Glutamatergic neuron (in vitro differentiated cells): ENCODE measurements around the gene RMDN2. TPM values are rescaled to one million over a fixed set of nuclear protein-coding genes. Genes with fewer than 3 reads are reported as not detected.

Source experiments
- DNase-seq: peaks from one replicate; pipeline ENCODE4 v3.0.0; 2022
- H3K27ac Mint-ChIP-seq: one replicate; pipeline ENCODE4 v1.8.0; 2020; ENCODE audit warnings: mild to moderate bottlenecking, mixed read lengths, inconsistent platforms; ENCODE audit not compliant: unreplicated experiment
- H3K27me3 Mint-ChIP-seq: one replicate; pipeline ENCODE4 v1.8.0; 2020; ENCODE audit warnings: mild to moderate bottlenecking, moderate library complexity, mixed read lengths, inconsistent platforms; ENCODE audit not compliant: unreplicated experiment
- H3K36me3 Mint-ChIP-seq: one replicate; pipeline ENCODE4 v1.8.0; 2020; ENCODE audit warnings: mild to moderate bottlenecking, mixed read lengths, inconsistent platforms; ENCODE audit not compliant: unreplicated experiment
- H3K4me1 Mint-ChIP-seq: one replicate; pipeline ENCODE4 v1.8.0; 2020; ENCODE audit warnings: mild to moderate bottlenecking, low read depth, mixed read lengths, inconsistent platforms; ENCODE audit not compliant: unreplicated experiment
- H3K4me3 Mint-ChIP-seq: one replicate; pipeline ENCODE4 v1.8.0; 2020; ENCODE audit warnings: mild to moderate bottlenecking, mixed read lengths, inconsistent platforms; ENCODE audit not compliant: unreplicated experiment
- H3K9me3 Mint-ChIP-seq: one replicate; pipeline ENCODE4 v1.8.0; 2020; ENCODE audit warnings: mild to moderate bottlenecking, moderate library complexity, mixed read lengths, inconsistent platforms; ENCODE audit not compliant: unreplicated experiment
- CTCF ChIP-seq: fragments of 200-600 bp; sonication (generic); IDR thresholded peaks from one replicate; pipeline ENCODE4 v1.5.0; 2021; ENCODE audit not compliant: partially characterized antibody, unreplicated experiment
- total RNA-seq: library from RNA; stranded (reverse); fragmentation: NEBNext Ultra II Directional; extraction: Animal tissue kit (Norgen Biotek cat#: 25700); gene quantifications from one replicate; pipeline ENCODE4 v1.2.1, GENCODE V29; 2021; ENCODE audit not compliant: unreplicated experiment

Gene RMDN2
- total RNA-seq, 1 donor from 2014 or later, result 5.5 TPM

DNA sequence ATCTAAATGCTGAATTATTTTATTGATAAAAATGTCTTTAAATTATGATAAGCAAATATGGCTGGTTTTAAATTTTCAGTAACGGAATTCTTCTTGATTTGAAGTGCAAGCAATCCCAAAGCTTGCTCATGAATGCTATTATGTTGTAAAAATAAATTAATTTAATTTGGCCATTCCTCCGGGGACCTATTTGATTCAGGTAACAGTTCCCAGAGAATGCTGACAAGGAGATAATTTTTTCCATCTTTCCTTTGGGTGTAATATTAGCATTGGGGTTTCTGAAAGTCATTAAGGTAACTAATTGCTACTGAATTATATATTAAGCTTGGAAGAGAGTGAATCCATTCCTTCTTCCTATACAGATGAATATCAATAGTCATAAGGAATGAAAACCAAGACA lies 12.5 kb upstream of the RMDN2 start:
- Mint-ChIP-seq H3K27ac (no peak overlapping the region), H3K9me3 (no peaks in the 10 kb centered on the region), H3K27me3 (no peaks in the 10 kb centered on the region), H3K4me3 (no peak overlapping the region), H3K36me3 (no peaks in the 10 kb centered on the region), H3K4me1 (no peaks in the 10 kb centered on the region)
- no peak for DNase-seq
- no peak for TF ChIP-seq CTCF

DNA sequence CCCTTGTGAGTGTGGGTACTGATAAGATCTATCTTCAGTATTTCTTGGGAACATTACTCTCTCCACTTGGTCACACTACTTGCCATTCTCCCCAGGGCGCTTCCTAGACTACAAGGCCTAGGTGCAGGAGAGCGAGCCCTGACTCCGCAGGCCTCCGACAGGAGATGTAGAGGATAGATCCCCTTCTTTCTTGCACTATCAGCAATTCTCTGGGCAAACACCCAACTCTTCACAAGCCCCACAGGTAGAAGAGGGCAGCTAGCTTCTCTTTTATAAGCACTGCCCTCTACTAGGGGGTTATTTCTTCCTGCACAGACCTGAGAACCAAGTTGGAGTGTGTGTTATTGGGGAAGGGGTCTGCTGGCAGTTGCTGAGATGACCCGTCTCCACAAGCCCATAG lies 10.7 kb upstream of the RMDN2 start:
- no peak for TF ChIP-seq CTCF
- no peaks in the 10 kb centered on the region for H3K36me3 Mint-ChIP-seq
- H3K4me3 Mint-ChIP-seq, result no peak overlapping the region
- H3K9me3 Mint-ChIP-seq, result no peaks in the 10 kb centered on the region
- no peaks in the 10 kb centered on the region for H3K4me1 Mint-ChIP-seq
- H3K27me3 Mint-ChIP-seq, result no peaks in the 10 kb centered on the region
- no peak overlapping the region for H3K27ac Mint-ChIP-seq
- no peak for DNase-seq

GRCh38 chr2:37915773-37916172 lies 9.3 kb upstream of the RMDN2 start:
- no peaks in the 10 kb centered on the region for H3K36me3 Mint-ChIP-seq
- no peaks in the 10 kb centered on the region for H3K27me3 Mint-ChIP-seq
- H3K4me1 Mint-ChIP-seq, result peaks cover 2% of the 10 kb centered on the region
- no peak overlapping the region for H3K27ac Mint-ChIP-seq
- DNase-seq, result no peak
- no peak overlapping the region for H3K4me3 Mint-ChIP-seq
- H3K9me3 Mint-ChIP-seq, result peaks cover 2% of the 10 kb centered on the region
- no peak for TF ChIP-seq CTCF

DNA sequence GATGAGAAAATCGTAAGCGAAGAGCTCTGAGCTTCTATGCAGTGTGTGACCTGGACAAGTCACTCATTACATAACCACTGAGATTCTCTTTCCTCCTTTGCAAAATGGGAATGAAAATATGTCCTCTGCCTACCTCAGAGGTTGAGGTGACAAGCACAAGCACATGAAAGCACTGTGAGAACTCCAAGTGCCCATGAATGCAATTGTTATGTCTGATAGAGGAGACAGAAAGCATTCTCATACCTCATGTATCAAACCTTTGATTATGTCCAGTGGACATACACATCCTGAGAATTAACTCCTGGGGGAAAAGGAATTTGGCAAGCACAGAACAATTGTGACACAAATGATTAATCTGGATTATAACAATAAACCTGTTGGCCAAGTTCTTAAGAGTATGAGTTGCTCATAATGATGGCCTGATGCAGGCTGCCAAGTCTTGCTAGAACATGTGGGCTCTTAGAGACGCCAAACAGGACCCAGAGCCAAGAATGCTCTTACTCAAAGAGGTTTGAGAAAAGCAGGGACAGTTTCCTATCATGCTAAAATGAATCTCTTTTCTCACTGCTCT lies 8.5 kb upstream of the RMDN2 start:
- no peak for DNase-seq
- H3K27ac Mint-ChIP-seq, result no peak overlapping the region
- H3K4me1 Mint-ChIP-seq, result peaks cover 2% of the 10 kb centered on the region
- H3K4me3 Mint-ChIP-seq, result no peak overlapping the region
- TF ChIP-seq CTCF, result no peak
- H3K36me3 Mint-ChIP-seq, result no peaks in the 10 kb centered on the region
- H3K27me3 Mint-ChIP-seq, result no peaks in the 10 kb centered on the region
- H3K9me3 Mint-ChIP-seq, result peaks cover 2% of the 10 kb centered on the region

- peaks cover 2% of the 10 kb centered on the region for H3K4me1 Mint-ChIP-seq
- H3K27ac Mint-ChIP-seq, result no peak overlapping the region
- no peaks in the 10 kb centered on the region for H3K27me3 Mint-ChIP-seq
- H3K36me3 Mint-ChIP-seq, result no peaks in the 10 kb centered on the region
- peaks cover 2% of the 10 kb centered on the region for H3K9me3 Mint-ChIP-seq
- TF ChIP-seq CTCF, result no peak
- H3K4me3 Mint-ChIP-seq, result no peak overlapping the region
- no peak for DNase-seq
These were observed 7.5 kb upstream of the RMDN2 start for GRCh38 chr2:37917281-37918228.
